GM12872 (cell line): ENCODE results near the gene LENG8.

ENCODE experiments used
- TF ChIP-seq, protein P1 (sequence below): IDR thresholded peaks from 3 replicates; pipeline ENCODE4 v1.5.1; 2011; ENCODE audit warnings: low read depth, mild to moderate bottlenecking, low read length, moderate library complexity; ENCODE audit not compliant: insufficient read depth

LENG8 gene

GRCh38 chr19:54489766-54490165, 40.8 kb downstream of the LENG8 start:
- TF ChIP-seq, protein P1, sequence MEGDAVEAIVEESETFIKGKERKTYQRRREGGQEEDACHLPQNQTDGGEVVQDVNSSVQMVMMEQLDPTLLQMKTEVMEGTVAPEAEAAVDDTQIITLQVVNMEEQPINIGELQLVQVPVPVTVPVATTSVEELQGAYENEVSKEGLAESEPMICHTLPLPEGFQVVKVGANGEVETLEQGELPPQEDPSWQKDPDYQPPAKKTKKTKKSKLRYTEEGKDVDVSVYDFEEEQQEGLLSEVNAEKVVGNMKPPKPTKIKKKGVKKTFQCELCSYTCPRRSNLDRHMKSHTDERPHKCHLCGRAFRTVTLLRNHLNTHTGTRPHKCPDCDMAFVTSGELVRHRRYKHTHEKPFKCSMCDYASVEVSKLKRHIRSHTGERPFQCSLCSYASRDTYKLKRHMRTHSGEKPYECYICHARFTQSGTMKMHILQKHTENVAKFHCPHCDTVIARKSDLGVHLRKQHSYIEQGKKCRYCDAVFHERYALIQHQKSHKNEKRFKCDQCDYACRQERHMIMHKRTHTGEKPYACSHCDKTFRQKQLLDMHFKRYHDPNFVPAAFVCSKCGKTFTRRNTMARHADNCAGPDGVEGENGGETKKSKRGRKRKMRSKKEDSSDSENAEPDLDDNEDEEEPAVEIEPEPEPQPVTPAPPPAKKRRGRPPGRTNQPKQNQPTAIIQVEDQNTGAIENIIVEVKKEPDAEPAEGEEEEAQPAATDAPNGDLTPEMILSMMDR: no peak

DNA sequence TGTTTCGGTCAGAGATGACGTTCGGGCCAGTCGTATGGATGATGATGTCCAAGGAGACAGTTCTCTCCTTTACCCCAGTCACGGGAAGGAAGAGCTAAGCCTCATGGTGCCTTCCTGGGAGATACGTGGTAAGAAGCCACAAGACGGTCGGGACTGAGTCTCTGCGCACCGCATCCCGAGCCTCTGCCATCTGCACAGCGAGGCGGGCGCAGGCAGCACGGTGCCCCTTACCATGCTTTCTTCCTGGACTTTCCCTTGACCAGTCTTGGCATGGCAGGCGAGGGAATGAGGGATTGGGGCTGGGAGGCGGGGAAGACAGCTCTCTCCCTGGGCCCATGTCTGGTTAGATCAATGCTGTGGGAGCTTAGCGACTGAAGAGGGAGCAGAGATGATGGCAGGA, 43.6 kb downstream of the LENG8 start:
- TF ChIP-seq, protein P1: no peak

GRCh38 chr19:54493967-54494585, 45.1 kb downstream of the LENG8 start:
- TF ChIP-seq, protein P1: no peak

DNA sequence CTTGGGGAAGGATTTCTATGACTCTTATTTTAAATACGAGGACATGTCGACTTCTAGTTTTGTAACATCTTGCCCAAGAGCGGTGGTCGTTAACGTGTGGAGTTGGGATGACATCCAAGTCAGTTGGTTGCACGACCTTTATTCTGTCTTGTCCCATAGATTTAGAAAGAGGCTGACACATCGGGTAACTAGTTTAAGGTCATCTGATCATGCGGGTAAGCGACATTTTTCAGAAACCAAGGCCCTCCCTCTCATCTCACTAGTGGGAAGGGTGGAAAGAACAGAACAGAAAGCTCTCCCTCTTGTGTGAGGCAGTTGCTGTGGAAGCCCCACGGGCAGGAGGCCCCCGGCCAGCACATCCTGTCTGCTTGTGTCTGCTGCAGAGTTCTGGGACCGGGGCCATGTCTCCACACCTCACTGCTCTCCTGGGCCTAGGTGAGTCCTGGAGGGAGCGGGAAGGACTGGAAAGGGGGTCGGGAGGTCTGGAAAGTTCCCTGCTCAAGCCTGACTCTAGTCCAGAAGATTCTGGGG, 53.6 kb downstream of the LENG8 start, which contains the start of gene LAIR2:
Gene LAIR2, plus strand, starts transcription at position 314 of the 531 bp plus-strand sequence. Its CDS starts 88 bp downstream, at position 402.
- TF ChIP-seq, protein P1: no peak

DNA sequence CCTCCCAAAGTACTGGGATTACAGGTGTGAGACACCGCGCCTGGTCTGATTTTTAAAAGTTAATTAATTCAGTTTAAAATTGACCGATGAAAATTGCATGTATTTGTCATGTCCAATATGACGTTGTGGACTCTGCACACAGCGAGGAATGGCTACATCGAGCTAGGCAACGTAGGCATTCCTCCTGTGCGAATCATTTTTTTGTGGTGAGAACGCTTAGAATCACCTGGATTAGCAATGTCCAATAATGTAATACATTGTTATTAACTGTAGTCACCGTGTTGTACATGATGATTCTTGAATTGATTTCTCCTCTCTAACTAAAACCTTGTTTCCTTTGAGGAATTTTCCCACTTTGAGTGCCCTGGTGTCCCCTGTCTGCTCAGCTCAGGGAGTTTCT, 57.1 kb downstream of the LENG8 start:
- TF ChIP-seq, protein P1: no peak

DNA sequence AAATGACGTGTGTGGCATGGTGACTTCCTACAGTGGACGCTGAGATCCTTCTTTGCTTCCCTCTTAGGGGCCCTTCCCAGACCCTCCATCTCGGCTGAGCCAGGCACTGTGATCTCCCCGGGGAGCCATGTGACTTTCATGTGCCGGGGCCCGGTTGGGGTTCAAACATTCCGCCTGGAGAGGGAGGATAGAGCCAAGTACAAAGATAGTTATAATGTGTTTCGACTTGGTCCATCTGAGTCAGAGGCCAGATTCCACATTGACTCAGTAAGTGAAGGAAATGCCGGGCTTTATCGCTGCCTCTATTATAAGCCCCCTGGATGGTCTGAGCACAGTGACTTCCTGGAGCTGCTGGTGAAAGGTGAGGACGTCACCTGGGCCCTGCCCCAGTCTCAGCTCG, 58.8 kb downstream of the LENG8 start:
- TF ChIP-seq, protein P1: no peak
